Stimulated activated CD8-positive, alpha-beta memory T cell treated with anti-CD3 and anti-CD28 coated beads, Interleukin-2, amount 100 ng/mL, for 1 hour (primary cell): Measurements from ENCODE around the gene FGR.
A peak's percentile ranks its signal among the peaks of the same experiment; 100 is the strongest.
"Not testable (repeated sequence)": the region's sequence is repeated elsewhere in the genome, so short reads cannot be mapped to it uniquely, and the experiment has no call there.

Source experiments
- DNase-seq, 2 donors: peaks; one replicate each; pipeline ENCODE4 v3.0.0-alpha.2; 2020; ENCODE audit warnings: low read depth in 2 of 2

Gene FGR

DNA sequence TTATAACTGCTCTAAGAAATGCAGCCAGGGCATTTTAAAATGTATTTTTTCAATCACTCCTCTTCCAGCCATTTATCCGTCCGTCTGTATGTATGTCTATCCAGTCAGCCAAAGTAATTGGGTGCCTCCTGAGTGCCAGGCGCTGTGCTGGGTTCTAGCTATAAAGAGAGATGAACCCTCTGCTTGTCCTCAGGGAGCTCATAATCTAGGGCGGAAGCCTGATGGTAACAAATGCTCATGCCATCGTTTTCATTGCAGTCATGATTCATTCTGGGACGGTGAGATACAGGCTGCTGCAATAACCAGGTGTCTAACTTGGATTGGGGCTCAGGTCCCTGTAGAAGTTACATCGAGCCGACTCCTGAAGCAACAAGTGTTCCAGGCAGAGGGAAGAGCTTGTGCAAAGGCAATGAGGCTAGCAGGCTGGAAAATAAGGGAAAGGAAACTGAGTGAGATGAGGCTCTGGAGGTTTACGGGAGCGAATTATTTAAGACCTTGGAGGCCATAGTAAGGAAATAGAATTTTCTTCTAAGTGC is 25.4 kb upstream of the FGR start:
- no peak for DNase-seq

DNA sequence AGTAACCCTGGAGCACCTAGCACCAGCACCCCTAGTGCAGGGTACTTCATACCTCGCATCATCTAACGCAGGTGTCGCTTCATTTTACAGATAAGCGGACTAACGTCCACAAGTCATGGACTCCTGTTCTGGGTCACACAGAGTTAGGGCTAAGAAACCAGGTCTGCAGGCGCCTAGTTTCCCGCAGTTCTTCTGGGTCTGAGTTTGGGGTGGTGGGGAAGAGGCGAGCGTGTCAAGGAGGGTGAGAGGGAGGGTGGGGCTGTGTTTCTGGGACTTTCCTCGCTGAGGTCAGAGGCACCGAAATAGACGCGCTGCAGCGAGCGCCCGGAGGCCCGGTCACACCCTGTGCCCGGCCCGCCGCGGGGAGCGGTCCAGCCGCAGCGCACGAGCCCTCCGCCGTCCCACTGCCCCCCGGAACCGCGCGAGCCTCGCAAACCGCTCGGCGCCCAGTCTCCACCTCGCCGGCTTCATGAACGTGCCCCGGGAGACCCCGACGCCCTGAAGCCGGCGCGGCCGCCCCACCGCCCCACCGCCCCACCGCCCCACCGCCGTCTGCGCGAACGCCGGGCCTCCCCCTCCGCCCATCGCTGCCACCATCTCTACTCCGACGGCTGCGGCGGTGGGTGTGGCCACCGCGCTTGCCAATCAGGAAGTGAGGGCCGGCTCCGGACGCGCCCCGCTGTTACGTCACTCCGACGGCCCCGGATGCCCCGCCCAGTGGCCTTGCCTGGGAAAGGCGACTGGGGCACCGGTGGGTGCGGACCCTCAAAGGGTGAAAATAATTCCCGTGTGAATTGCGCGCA is 24.7 kb upstream of the FGR start:
- peak; percentile 68 to 73 for DNase-seq

- no peak for DNase-seq
These were observed 24.0 kb upstream of the FGR start for GRCh38 chr1:27658951-27659496.

GRCh38 chr1:27656157-27656893 is 21.3 kb upstream of the FGR start:
- DNase-seq, result no peak

DNA sequence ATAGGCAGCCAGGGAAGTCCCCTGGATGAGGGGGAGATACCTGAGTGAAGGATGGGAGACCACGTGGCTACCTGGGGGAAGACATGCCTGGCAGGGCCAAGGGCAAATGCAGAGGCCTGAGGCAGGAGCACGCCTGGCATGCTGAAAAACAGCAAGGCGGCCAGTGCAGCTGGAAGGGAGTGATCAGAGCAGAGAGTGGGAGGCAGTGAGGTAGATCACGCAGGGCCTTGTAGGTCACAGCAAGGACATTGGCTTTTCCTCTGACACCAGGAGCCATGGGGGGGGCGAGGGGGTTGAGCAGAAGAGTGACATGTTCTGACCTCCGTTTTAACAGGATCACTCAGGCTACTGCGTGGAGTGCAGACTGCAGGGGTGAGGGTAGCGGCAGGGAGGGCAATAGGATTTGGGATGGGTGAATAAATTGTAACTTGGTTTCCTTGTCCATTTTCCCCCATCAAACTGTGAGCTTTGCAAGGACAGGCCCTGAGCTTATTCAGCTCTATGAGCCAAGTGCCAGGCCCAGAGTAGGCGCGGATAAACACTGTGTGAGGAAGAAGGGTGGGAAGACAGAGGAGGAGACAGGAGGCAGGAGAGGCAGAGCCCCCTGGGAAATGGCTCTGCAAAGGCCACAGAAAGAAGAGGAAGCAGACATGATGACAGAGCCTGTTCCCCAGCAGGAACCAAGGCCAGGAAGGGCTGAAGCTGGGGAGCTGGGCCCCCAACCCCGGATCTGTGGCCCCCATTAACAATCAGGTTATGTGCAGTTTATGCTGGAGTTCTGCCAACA is 20.4 kb upstream of the FGR start:
- DNase-seq, result no peak

DNA sequence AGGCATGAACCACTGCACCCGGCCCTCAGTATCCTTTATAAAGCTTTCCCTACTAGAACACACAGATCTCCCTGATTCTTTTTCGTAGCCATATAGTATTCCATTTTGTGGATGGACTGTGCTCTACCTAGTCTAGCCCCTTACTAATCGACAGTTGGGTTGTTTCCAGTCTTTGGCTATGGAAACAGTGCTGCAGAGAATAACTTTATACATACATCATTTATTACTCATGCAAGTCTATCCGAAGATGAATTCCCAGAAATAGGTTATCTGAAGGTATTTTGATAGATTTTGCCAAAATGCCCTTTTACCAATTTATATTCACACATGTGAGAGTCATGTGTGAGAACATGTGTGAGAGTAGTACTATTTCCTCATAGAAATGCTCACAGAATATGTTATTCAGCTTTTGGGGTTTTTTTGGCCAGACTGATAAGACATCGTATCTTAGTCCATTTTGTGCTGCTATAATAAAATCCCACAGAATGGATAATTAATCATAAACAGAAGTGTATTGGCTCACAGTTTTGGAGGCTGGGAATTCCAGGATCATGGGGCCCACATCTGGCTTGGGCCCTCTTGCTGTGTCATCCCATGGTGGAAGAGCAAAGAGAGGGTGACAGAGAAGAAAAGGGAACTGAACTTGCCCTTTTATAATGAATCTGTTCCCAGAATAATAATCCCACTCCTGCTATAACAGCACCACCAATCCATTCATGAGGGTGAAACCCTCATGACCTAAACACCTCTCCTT is 17.3 kb upstream of the FGR start:
- DNase-seq, result no peak

GRCh38 chr1:27650539-27651175 is 15.7 kb upstream of the FGR start:
- no peak for DNase-seq

DNA sequence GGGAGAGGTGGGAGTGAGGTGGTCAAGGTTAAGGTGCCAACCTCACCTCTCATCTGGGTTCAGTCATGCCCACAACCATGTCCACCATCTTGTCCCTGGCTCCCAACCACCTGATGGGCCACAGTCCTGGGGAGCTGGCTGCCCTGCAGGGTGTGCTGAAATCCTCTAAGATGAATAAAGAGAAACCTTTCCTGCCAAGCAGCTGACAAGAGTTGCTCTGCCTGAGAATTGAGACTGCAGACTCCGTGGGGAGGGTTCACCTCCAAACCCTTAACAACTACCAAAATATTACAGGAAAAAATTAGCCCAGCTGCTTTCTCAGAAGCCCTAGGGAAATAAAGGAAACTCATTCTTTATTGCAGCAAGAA is 15.2 kb upstream of the FGR start:
- no peak for DNase-seq

- no peak for DNase-seq
These were observed 14.3 kb upstream of the FGR start for GRCh38 chr1:27649306-27649635.

- DNase-seq, result no peak
These were observed 13.8 kb upstream of the FGR start for GRCh38 chr1:27648602-27649305.

DNA sequence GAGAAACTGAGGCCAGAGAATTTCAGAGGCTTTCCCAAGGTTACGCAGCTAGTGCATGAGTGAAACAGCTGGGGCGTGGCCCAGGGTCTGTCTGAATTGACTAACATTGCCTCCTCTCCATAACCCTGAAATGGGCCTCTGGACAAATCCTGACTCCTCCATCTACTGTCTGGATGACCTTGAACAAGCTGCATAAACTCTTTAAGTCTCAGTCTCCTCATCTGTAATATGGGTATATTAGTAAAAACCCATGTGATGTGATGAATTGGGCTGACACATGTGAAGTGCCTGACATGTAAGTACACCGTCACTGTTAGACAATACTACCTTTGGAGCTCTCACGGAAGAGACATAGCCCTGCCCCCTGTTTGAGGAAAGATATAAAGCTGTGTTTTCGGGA is 12.3 kb upstream of the FGR start:
- no peak for DNase-seq

GRCh38 chr1:27646676-27647075 is 11.7 kb upstream of the FGR start:
- no peak for DNase-seq

GRCh38 chr1:27645071-27645415 is 10.1 kb upstream of the FGR start:
- DNase-seq, result no peak

GRCh38 chr1:27644369-27645070 is 9.5 kb upstream of the FGR start:
- DNase-seq, result no peak

GRCh38 chr1:27643600-27644368 is 8.8 kb upstream of the FGR start:
- DNase-seq, result peak in 1 of 2 donors; percentile 55

- DNase-seq, result not testable (repeated sequence)
These were observed 5.5 kb upstream of the FGR start for GRCh38 chr1:27640514-27640913.

GRCh38 chr1:27638805-27639204 is 3.8 kb upstream of the FGR start:
- no peak for DNase-seq

DNA sequence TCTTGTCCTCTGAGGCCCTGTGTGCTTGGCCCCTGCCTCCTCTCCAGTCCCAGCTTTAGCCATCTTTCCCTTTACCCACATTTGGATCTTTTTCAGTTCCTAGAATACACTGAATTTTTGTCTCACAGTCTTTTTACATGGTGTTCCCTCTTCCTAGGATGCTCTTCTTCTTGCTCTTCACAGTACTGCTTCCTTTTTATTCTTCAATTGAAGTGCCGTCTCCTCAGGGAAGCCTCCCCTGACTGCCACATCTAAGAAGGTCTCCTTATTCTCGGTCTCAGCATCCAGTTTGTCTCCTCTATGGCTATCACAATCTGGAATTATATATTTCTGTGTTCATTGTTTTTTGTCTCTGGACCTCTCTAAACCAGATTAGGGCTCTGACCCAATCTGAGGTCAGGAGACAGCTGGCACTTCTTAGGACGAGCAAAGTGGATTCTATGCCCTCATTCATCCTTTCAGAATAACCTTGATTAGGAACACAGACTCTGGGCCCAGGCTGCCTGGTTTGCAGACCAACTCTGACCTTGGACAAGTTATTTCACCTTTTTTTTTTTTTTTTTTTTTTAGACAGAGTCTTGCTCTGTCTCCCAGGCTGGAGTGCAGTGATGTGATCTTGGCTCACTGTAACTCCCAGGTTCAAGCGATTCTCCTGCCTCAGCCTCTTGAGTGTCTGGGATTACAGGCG is 3.2 kb upstream of the FGR start:
- DNase-seq, result no peak
